Mucosa of descending colon (tissue), 3 donors: Measurements from ENCODE around the gene TJP1. TPM values are rescaled to one million over a fixed set of nuclear protein-coding genes. Genes with fewer than 3 reads are reported as not detected.
"Not testable (repeated sequence)": the region's sequence is repeated elsewhere in the genome, so short reads cannot be mapped to it uniquely, and the experiment has no call there.

ENCODE experiments used
- ATAC-seq: fragments of 200-7000 bp; cut with Tn5 transposase; one replicate; pipeline ENCODE4 v1.9.1; 2020; ENCODE audit warnings: mild to moderate bottlenecking, moderate library complexity
- DNase-seq, 3 donors: peaks; one replicate each; pipeline ENCODE4 v3.0.0-alpha.2; 2020
- H3K36me3 ChIP-seq: fragments of 200-600 bp; one replicate; pipeline ENCODE4 v1.8.0; 2021; ENCODE audit warnings: low read depth, mild to moderate bottlenecking
- H3K4me1 ChIP-seq: fragments of 200-600 bp; one replicate; pipeline ENCODE4 v1.8.0; 2021; ENCODE audit warnings: low read depth, mild to moderate bottlenecking
- H3K4me3 ChIP-seq: fragments of 200-600 bp; one replicate; pipeline ENCODE4 v1.8.0; 2021; ENCODE audit warnings: mild to moderate bottlenecking
- H3K9me3 ChIP-seq: fragments of 200-600 bp; one replicate; pipeline ENCODE4 v1.8.0; 2021; ENCODE audit warnings: mild to moderate bottlenecking
- intact Hi-C, 2 donors: fragments of 100-400 bp; cut with DNase I in 1 of 2; cut with micrococcal nuclease in 1 of 2; formaldehyde crosslinking; loops; one replicate each; pipeline versions ENCODE4 v1.11.0 to v1.11.1; 2022; cut with DNase I, micrococcal nuclease
- total RNA-seq, 3 donors: library from RNA; stranded (reverse); fragmentation: NEBNext Ultra II Directional in 2 of 3; extraction: Animal tissue kit (Norgen Biotek cat#: 25700) in 2 of 3; gene quantifications; one replicate each; pipeline versions ENCODE4 v1.2.1 to v1.2.4, GENCODE V29; 2021 to 2023
- TF ChIP-seq, protein P1 (sequence below): fragments of 200-600 bp; IDR thresholded peaks from one replicate; pipeline ENCODE4 v1.8.0; 2022; ENCODE audit warnings: antibody characterized with exemption, mild to moderate bottlenecking
- donor health status: DM: no; HTN: no; CAD: no; lungs with moderate emphysema.
- donor health status: DM: no; HTN: no; CAD: no.
- donor health status: DM: no; HTN: yes; CAD: no.

Gene TJP1
- total RNA-seq, 3 donors from 2014 or later: 78.8 to 129 (median 86.9) TPM

DNA sequence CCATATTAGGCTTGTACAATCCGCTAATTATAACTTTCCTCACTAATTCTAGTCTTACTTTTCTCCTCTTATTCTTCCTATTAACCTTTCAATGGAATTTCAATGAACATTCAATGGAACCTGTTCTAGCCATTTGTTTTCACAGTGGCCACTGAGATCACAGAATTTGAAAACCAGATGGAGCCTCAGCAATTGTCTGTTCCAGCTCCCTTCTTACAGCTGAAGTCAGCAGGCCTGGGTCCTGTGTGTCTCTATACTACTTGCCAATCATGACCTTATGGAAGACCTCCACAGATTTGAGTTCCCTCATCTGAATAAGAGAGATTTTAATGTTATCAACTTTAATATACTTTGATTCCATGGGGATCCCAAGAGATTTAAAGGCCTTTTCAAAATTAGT is 36.6 kb downstream of the TJP1 start:
- Histone ChIP-seq H3K36me3 (no peaks in the 10 kb centered on the region), H3K4me3 (no peak overlapping the region), H3K4me1 (no peaks in the 10 kb centered on the region), H3K9me3 (no peaks in the 10 kb centered on the region)
- TF ChIP-seq, protein P1, sequence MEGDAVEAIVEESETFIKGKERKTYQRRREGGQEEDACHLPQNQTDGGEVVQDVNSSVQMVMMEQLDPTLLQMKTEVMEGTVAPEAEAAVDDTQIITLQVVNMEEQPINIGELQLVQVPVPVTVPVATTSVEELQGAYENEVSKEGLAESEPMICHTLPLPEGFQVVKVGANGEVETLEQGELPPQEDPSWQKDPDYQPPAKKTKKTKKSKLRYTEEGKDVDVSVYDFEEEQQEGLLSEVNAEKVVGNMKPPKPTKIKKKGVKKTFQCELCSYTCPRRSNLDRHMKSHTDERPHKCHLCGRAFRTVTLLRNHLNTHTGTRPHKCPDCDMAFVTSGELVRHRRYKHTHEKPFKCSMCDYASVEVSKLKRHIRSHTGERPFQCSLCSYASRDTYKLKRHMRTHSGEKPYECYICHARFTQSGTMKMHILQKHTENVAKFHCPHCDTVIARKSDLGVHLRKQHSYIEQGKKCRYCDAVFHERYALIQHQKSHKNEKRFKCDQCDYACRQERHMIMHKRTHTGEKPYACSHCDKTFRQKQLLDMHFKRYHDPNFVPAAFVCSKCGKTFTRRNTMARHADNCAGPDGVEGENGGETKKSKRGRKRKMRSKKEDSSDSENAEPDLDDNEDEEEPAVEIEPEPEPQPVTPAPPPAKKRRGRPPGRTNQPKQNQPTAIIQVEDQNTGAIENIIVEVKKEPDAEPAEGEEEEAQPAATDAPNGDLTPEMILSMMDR: no peak
- intact Hi-C loops: no loop called here
- ATAC-seq (no peak), DNase-seq (no peak)

GRCh38 chr15:29785136-29785535 is 37.1 kb downstream of the TJP1 start:
- DNase-seq (no peak), ATAC-seq (no peak)
- intact Hi-C loops: no loop called here
- TF ChIP-seq, protein P1: no peak
- no peaks in the 10 kb centered on the region for H3K36me3 ChIP-seq
- no peaks in the 10 kb centered on the region for H3K4me1 ChIP-seq
- no peak overlapping the region for H3K4me3 ChIP-seq
- H3K9me3 ChIP-seq: no peaks in the 10 kb centered on the region

DNA sequence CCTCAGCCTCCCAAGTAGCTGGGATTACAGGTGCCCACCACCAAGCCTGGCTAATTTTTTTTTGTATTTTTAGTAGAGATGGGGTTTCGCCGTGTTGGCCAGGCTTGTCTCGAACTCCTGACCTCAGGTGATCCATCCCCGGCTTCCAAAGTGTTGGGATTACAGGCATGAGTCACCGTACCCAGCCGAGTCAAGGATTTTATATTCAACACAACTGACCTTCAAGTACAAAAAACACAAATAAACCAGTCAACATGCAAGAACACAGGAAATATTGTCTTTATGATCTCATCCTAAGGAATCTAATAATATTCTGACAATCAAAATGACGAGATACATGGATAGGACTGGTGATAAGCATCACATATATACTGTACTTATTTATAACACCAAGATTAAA is 37.9 kb downstream of the TJP1 start:
- H3K4me1 ChIP-seq: no peaks in the 10 kb centered on the region
- DNase-seq: no peak
- no peak for ATAC-seq

DNA sequence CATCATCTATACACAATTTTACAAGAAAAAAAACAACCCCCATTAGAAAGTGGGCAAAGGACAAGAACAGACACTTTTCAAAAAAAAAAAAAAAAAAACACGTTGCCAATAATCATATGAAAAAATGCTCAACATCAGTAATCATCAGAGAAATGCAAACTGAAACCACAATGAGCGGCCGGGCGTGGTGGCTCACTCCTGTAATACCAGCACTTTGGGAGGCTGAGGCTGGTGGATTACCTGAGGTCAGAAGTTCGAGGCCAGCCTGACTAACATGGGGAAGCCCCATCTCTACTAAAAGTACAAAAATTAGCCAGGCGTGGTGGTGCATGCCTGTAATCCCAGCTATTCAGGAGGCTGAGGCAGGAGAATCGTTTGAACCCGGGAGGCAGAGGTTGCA is 39.5 kb downstream of the TJP1 start:
- intact Hi-C loops, H3K4me3 ChIP-seq, ATAC-seq, H3K36me3 ChIP-seq, H3K4me1 ChIP-seq, H3K9me3 ChIP-seq, DNase-seq: not testable (repeated sequence)

More for the DNA sequence above, 37.9 kb downstream of the TJP1 start:
- TF ChIP-seq, protein P1: no peak
- H3K36me3 ChIP-seq: no peaks in the 10 kb centered on the region
- intact Hi-C loops: no loop called here
- H3K9me3 ChIP-seq: no peaks in the 10 kb centered on the region
- H3K4me3 ChIP-seq: no peak overlapping the region

DNA sequence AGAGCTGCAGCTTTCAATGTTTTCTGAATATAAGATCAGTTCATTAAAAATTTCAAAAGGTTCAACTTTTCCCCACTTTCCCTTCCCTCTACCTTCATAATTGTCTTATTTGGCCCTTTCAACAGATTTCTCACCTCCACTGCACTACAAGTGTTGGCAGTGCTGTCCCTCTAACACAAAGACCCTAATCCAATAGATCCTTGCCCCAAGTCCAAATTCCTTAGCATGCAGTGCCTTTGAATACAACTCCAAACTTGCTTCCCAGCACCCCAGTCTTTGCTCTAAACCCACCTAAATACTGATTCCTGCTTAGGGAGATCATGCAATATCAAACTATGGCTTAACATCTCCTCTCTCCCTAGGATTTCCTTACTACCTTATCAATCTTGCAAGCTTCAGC is 43.9 kb downstream of the TJP1 start:
- TF ChIP-seq, protein P1: no peak
- DNase-seq: no peak
- no peaks in the 10 kb centered on the region for H3K4me1 ChIP-seq
- no peaks in the 10 kb centered on the region for H3K9me3 ChIP-seq
- intact Hi-C loops: no loop called here
- ATAC-seq: no peak
- H3K36me3 ChIP-seq: no peaks in the 10 kb centered on the region
- no peak overlapping the region for H3K4me3 ChIP-seq

DNA sequence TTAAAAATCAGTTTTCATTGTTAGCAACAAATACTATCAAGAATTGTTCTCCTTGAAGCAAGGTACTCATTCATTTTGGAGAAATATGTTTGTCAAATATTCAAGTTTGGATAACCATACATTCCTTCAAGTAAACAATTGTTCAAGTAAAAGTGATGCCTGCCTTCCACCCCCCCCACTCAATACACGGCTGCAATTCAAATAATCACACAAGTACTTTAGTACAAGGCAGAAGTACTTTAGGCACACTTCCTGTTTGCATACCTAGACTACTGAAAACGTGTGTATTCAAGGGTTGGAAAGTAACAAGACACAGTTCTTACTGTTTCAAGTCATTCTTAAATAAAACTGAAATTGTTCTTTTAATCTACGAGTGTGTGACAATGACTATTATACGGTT is 45.4 kb downstream of the TJP1 start:
- intact Hi-C loops: no loop called here
- H3K36me3 ChIP-seq: no peaks in the 10 kb centered on the region
- H3K4me1 ChIP-seq: no peaks in the 10 kb centered on the region
- ATAC-seq (no peak), DNase-seq (no peak)
- TF ChIP-seq, protein P1: no peak
- no peak overlapping the region for H3K4me3 ChIP-seq
- no peaks in the 10 kb centered on the region for H3K9me3 ChIP-seq
